ENCODE data around the gene PDX1.

DNA sequence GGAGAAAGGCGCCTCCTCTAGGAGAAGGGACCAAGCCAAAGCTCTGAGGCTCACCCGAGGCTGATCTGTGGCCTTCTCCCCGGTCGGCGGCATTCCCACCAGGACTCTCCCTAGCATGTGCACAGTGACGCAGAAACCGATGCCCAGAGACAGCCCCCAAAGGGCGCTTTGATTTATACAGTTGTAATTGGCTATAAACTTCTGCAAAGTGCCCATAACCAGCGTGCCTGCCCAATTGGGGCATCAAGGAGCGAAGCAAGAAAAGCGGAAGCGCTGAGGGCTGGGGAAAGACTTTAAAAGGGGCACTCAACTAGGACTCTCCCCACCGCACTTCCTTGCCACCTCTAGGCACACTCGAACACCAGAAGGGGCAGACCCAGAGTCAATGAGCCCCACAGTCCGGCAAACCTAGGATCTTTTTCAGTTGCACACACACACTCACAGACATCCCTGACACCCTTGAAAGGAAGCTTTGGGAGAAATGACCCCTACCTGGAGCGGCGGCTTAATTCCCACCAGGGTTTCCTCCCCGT lies 47.5 kb downstream of the PDX1 start:
- TF ChIP-seq, protein P1, sequence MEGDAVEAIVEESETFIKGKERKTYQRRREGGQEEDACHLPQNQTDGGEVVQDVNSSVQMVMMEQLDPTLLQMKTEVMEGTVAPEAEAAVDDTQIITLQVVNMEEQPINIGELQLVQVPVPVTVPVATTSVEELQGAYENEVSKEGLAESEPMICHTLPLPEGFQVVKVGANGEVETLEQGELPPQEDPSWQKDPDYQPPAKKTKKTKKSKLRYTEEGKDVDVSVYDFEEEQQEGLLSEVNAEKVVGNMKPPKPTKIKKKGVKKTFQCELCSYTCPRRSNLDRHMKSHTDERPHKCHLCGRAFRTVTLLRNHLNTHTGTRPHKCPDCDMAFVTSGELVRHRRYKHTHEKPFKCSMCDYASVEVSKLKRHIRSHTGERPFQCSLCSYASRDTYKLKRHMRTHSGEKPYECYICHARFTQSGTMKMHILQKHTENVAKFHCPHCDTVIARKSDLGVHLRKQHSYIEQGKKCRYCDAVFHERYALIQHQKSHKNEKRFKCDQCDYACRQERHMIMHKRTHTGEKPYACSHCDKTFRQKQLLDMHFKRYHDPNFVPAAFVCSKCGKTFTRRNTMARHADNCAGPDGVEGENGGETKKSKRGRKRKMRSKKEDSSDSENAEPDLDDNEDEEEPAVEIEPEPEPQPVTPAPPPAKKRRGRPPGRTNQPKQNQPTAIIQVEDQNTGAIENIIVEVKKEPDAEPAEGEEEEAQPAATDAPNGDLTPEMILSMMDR (IDR thresholded peaks at IDR 0.05): no peak
- TF ChIP-seq POLR2AphosphoS5 (IDR thresholded peaks at IDR 0.05) (no peak), POLR2A (IDR thresholded peaks at IDR 0.05) (no peak)
